Panc1 (cell line): ENCODE data around the gene SFT2D2. TPM values are rescaled to one million over a fixed set of nuclear protein-coding genes. Genes with fewer than 3 reads are reported as not detected.
"Not testable (repeated sequence)": the region's sequence is repeated elsewhere in the genome, so short reads cannot be mapped to it uniquely, and the experiment has no call there.

Source experiments
- ATAC-seq: fragments of 200-7000 bp; cut with Tn5 transposase; 2 replicates; pipeline ENCODE4 v1.9.1; 2020; ENCODE audit warnings: mild to moderate bottlenecking, moderate library complexity
- BruUV-seq: library from RNA; stranded (reverse); fragments of 400-500 nt; replicated peaks from 2 replicates; lab custom pipeline; 2021; lab: Mats Ljungman, UMichigan
- CTCF ChIA-PET: fragments of 300-600 bp; sonication (Branson Sonifier 250); formaldehyde crosslinking; loops from one replicate; lab custom pipeline; 2022; ENCODE audit warnings: antibody characterized with exemption; lab: Charles Lee
- POLR2A ChIA-PET: fragments of 300-600 bp; sonication (Branson Sonifier 250); formaldehyde crosslinking; loops from one replicate; lab custom pipeline; 2022; ENCODE audit warnings: antibody characterized with exemption; lab: Charles Lee
- DNase-seq: peaks from one replicate; pipeline ENCODE4 v3.0.0-alpha.2; 2010; ENCODE audit warnings: low read depth, low spot score
- H3K27ac ChIP-seq: 2 replicates; pipeline ENCODE4 v1.5.1; 2011; ENCODE audit warnings: mild to moderate bottlenecking, low read length, inconsistent platforms
- H3K27me3 ChIP-seq: fragments of 200-500 bp; sonication (Bioruptor generic); 2 replicates; pipeline ENCODE4 v1.6.0; 2014; ENCODE audit warnings: low read length, inconsistent platforms; ENCODE audit not compliant: control insufficient read depth, insufficient read depth
- H3K36me3 ChIP-seq: fragments of 200-500 bp; sonication (Bioruptor generic); 2 replicates; pipeline ENCODE4 v1.5.1; 2014; ENCODE audit warnings: inconsistent platforms, mild to moderate bottlenecking, low read length, moderate library complexity; ENCODE audit not compliant: control insufficient read depth, insufficient read depth
- H3K4me1 ChIP-seq: 2 replicates; pipeline ENCODE4 v1.5.1; 2011; ENCODE audit warnings: inconsistent platforms, mild to moderate bottlenecking, low read length, moderate library complexity; ENCODE audit not compliant: control insufficient read depth, insufficient read depth
- H3K4me3 ChIP-seq, 2 experiments: 2 replicates each; pipeline ENCODE4 v1.5.1; 2011 to 2012; ENCODE audit warnings: low read depth in 2 of 2, low read length in 2 of 2, mild to moderate bottlenecking in 2 of 2, inconsistent platforms in 1 of 2, moderate library complexity in 1 of 2
- H3K9me3 ChIP-seq: fragments of 200-500 bp; sonication (Bioruptor generic); 2 replicates; pipeline ENCODE4 v1.5.1; 2014; ENCODE audit warnings: low read depth, mild to moderate bottlenecking, inconsistent platforms, low read length, moderate library complexity; ENCODE audit not compliant: control insufficient read depth, insufficient read depth
- CTCF ChIP-seq: fragments of 450-650 bp; IDR thresholded peaks from 2 replicates; pipeline ENCODE4 v1.5.1; 2017; ENCODE audit warnings: mild to moderate bottlenecking
- POLR2AphosphoS5 ChIP-seq: IDR thresholded peaks from 2 replicates; pipeline ENCODE4 v1.6.1; 2012; ENCODE audit warnings: mild to moderate bottlenecking, low read depth, low read length, moderate library complexity
- REST ChIP-seq, 2 experiments: IDR thresholded peaks; 2 replicates each; pipeline ENCODE4 v1.6.1; 2011 to 2012; ENCODE audit warnings: low read depth in 2 of 2, control low read depth in 1 of 2, low read length in 1 of 2, mild to moderate bottlenecking in 1 of 2, moderate library complexity in 1 of 2; ENCODE audit not compliant: insufficient read depth in 1 of 2
- SIN3A ChIP-seq: IDR thresholded peaks from 2 replicates; pipeline ENCODE4 v1.6.1; 2012; ENCODE audit warnings: low read depth, mild to moderate bottlenecking, low read length, moderate library complexity, borderline replicate concordance; ENCODE audit not compliant: insufficient read depth
- TCF7L2 ChIP-seq: IDR thresholded peaks from 2 replicates; pipeline ENCODE4 v1.6.1; 2011; ENCODE audit warnings: mild to moderate bottlenecking, low read depth, low read length, inconsistent platforms
- in situ Hi-C: cut with HindIII; loops from 2 replicates; pipeline ENCODE4 v1.10.0; 2016; ENCODE audit warnings: low sequenced_read_pairs, low pct_unique_long_range_greater_than_20kb
- intact Hi-C: fragments of 100-400 bp; cut with micrococcal nuclease; formaldehyde crosslinking; loops from one replicate; pipeline ENCODE4 v1.10.0; 2022; ENCODE audit not compliant: unreplicated experiment
- total RNA-seq: library from RNA; stranded (reverse); gene quantifications from one replicate; pipeline ENCODE4 v1.2.1, GENCODE V29; 2021; ENCODE audit not compliant: unreplicated experiment

The SFT2D2 gene
- total RNA-seq, 1 experiment from 2014 or later, result 68.1 TPM

DNA sequence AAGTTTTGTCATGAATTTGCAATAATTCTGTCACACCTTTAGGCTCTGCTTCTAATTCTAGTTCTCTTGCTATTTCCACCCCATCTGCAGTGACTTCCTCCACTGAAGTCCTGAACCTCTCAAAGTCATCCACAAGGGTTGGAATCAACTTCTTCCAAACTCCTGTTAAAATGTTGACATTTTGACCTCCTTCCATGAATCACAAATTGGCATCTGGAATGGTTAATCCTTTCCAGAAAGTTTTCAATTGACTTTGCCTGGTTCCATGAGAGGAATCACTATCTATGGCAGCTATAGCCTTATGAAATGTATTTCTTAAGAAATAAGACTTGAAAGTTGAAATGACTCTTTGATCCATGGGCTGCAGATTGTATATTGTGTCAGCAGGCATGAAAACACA, 19.7 kb upstream of the SFT2D2 start:
- intact Hi-C loops, result no loop called here
- in situ Hi-C loops, result no loop called here
- Histone ChIP-seq H3K4me3 (no peak overlapping the region), H3K27ac (no peak overlapping the region), H3K9me3 (no peaks in the 10 kb centered on the region), H3K27me3 (no peaks in the 10 kb centered on the region), H3K36me3 (no peaks in the 10 kb centered on the region; the same call in 1 of the 2 replicates), H3K4me1 (no peaks in the 10 kb centered on the region)
- DNase-seq (no peak), ATAC-seq (no peak)
- BruUV-seq, result no TSS peak
- POLR2A ChIA-PET, result no interaction called here
- CTCF ChIA-PET, result interaction anchor here (0.7 kb wide), 1 partner anchor 45 kb away, joined by 5 read pairs; no protein-coding TSS in a partner anchor
- TF ChIP-seq POLR2AphosphoS5, result no peak
- TF ChIP-seq CTCF, result no peak
- TF ChIP-seq SIN3A, result no peak
- TF ChIP-seq TCF7L2, result no peak
- TF ChIP-seq REST (IDR thresholded peaks at IDR 0.05; ENCODE audit: insufficient read depth in 1 of 2, low read depth in 2 of 2, low read length in 1 of 2), result no peak

DNA sequence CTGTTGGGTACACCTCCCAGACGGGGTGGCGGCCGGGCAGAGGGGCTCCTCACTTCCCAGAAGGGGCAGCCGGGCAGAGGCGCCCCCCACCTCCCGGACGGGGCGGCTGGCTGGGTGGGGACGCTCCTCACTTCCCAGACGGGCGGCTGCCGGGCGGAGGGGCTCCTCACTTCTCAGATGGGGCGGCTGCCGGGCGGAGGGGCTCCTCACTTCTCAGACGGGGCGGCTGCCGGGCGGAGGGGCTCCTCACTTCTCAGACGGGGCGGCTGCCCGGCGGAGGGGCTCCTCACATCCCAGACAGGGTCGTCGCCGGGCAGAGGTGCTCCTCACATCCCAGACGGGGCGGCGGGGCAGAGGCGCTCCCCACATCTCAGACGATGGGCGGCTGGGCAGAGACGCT, 18.1 kb upstream of the SFT2D2 start:
- H3K36me3 ChIP-seq, in situ Hi-C loops, DNase-seq, ATAC-seq, H3K4me1 ChIP-seq, H3K4me3 ChIP-seq, intact Hi-C loops, H3K27me3 ChIP-seq, H3K9me3 ChIP-seq, BruUV-seq, CTCF ChIA-PET, H3K27ac ChIP-seq: not testable (repeated sequence)
- POLR2A ChIA-PET, result interaction anchor here (0.7 kb wide), 1 partner anchor 217 kb away, joined by 3 read pairs; no protein-coding TSS in a partner anchor

DNA sequence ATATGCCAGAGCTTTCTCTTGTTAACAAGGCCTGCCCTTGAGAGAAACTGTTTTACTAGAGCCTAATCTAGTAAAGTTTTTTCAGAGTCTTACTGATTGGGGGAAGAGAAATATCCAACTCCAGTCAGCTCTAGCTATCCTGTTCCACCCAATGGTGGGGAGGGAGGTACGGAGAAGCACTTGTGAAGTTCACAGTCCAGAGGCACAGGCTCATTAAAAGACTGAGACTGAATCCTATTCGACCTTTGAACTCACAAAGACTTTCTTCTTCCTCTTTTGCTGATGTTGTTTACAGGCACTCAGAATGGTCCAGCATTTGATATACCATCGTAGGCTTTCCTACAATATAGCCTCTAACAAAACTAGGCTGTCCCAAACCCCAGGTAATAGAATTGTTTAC, 15.5 kb upstream of the SFT2D2 start:
- POLR2A ChIA-PET, result no interaction called here
- ATAC-seq, result no peak

More for the DNA sequence above, 15.5 kb upstream of the SFT2D2 start:
- H3K9me3 ChIP-seq, result no peaks in the 10 kb centered on the region
- no TSS peak for BruUV-seq
- H3K27me3 ChIP-seq, result no peaks in the 10 kb centered on the region
- in situ Hi-C loops, result no loop called here
- H3K27ac ChIP-seq, result no peak overlapping the region
- CTCF ChIA-PET, result no interaction called here
- no peaks in the 10 kb centered on the region for H3K4me1 ChIP-seq
- no peaks in the 10 kb centered on the region for H3K36me3 ChIP-seq
- DNase-seq, result no peak
- no peak overlapping the region for H3K4me3 ChIP-seq
- no peak for TF ChIP-seq POLR2AphosphoS5
- no peak for TF ChIP-seq TCF7L2
- no peak for TF ChIP-seq CTCF
- TF ChIP-seq SIN3A, result no peak
- no peak for TF ChIP-seq REST (IDR thresholded peaks at IDR 0.05; ENCODE audit: insufficient read depth in 1 of 2, low read depth in 2 of 2, low read length in 1 of 2)
- intact Hi-C loops, result no loop called here
